NCI-H2196 (cell line): ENCODE results near the gene PTPN9.
"Not testable (repeated sequence)": the region's sequence is repeated elsewhere in the genome, so short reads cannot be mapped to it uniquely, and the experiment has no call there.

Experiments
- DNase-seq: peaks from one replicate; lab custom pipeline; 2025; ENCODE audit not compliant: unreplicated experiment; lab: John Stamatoyannopoulos, UW

PTPN9 gene

DNA sequence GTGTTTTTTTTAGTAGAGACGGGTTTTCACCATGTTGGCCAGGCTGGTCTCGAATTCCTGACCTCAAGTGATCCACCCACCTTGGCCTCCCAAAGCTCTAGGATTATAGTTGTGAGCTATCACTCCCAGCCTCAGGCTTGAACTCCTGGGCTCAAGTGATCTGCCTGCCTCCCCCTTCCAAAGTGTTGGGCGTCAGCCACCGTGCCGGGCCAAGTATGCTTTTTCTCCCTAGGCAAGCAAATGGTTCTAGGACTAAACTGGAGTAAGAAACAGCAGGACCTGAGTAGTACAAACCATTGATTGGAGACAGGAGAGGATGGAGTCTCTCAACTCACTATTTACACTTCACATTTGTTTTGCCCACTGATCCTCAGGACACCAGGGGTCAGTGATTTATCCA is 4.6 kb upstream of the PTPN9 start:
- no peak for DNase-seq

GRCh38 chr15:75582943-75583342 is 3.8 kb upstream of the PTPN9 start:
- DNase-seq: not testable (repeated sequence)

- DNase-seq: no peak
These were observed 755 bp downstream of the PTPN9 start for GRCh38 chr15:75578173-75578947.

GRCh38 chr15:75577401-75578172 is 1.5 kb downstream of the PTPN9 start:
- no peak for DNase-seq

DNA sequence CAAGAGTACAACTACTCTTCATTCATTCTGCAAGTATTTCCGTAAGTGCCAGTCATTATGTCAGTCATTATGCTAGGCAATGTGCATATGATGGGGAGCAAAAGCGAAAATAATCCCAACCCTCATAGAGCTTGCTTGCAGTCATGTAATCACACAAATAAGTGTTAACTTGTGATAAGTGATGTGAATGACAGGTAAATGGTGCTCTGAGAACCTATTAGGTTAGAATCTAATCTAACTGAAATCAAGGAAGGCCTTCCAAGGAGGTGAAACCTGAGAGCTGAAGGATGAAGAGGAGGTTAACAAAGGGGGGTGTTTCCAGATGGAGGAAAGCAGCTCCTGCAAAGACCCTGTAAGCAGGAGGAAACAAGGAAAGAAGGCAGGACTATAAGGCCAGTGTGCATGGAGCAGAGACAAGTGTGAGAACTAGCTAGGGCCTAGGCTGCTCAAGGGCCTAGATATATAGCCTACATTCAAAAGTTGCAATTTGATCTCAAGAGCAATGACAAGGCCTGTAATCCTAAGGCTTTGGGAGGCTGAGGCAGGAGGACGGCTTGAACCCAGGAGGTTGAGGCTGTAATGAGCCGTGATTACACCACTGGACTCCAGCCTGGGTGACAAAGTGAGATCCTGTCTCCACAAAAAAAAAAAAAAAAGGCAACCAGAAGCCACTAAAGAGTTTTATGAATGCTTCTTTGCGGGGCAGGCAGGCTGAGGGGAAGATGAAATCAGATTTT is 5.3 kb downstream of the PTPN9 start:
- DNase-seq: no peak

DNA sequence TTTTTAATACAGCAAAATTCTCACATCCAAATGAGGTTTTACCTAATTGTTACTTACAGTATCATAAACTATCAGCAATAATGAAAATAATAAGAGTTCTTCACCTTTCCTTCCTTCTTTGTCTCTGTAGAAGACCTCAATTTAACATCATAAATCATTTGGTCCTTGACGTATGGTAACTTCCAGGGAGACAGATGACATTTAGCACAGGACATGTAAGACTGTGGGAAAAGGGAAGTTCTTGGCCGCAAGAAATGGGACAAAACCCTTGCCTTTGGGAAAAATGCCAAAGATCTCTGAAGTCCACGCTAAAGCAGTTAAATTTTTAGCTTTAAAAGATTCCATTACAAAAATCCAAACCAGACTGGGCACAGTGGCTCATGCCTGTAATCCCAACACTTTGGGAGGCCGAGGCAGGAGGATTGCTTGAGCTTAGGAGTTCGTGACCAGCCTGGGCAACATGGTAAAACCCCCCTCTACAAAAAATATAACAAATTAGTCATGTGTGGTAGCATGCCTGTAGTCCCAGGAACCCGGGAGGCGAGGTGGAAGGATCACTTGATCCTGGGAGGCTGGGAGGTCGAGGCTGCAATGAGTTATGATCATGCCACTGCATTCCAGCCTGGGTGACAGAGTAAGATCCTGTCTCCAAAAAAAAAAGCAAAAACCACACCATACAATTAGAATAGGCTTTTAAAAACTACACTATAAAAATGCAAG is 8.8 kb downstream of the PTPN9 start:
- no peak for DNase-seq

- DNase-seq: no peak
These were observed 13.8 kb downstream of the PTPN9 start for GRCh38 chr15:75565062-75565970.

DNA sequence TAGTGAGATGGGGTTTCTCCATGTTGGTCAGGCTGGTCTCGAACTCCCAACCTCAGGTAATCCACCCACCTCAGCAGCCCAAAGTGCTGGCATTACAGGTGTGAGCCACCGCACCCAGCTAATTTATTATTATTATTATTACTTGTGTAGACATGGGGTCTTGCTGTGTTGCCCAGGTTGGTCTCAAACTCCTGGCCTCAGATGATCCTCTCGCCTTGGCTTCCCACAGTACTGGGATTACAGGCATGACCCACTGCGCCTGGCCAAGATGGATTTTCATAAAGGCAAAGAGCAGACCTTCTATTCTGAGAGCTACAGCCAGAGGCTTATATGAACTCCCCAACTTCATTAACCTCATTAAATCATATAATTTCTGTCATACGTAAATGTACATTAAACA is 17.2 kb downstream of the PTPN9 start:
- DNase-seq: no peak

DNA sequence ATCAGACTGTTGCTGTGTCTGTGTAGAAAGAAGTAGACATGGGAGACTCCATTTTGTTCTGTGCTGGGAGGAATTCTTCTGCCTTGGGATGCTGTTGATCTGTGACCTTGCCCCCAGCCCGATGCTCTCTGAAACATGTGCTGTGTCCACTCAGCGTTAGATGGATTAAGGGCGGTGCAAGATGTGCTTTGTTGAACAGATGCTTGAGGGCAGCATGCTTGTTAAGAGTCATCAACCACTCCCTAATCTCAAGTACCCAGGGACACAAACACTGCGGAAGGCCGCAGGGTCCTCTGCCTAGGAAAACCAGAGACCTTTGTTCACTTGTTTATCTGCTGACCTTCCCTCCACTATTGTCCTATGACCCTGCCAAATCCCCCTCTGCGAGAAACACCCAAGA is 19.8 kb downstream of the PTPN9 start:
- DNase-seq: not testable (repeated sequence)

DNA sequence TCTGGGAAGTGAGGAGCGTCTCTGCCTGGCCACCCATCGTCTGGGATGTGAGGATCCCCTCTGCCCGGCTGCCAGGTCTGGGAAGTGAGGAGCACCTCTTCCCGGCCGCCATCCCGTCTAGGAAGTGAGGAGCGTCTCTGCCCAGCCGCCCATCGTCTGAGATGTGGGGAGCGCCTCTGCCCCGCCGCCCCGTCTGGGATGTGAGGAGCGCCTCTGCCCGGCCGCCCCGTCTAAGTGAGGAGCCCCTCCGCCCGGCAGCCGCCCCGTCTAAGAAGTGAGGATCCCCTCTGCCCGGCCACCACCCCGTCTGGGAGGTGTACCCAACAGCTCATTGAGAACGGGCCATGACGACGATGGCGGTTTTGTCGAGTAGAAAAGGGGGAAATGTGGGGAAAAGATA is 20.2 kb downstream of the PTPN9 start:
- DNase-seq: not testable (repeated sequence)

DNA sequence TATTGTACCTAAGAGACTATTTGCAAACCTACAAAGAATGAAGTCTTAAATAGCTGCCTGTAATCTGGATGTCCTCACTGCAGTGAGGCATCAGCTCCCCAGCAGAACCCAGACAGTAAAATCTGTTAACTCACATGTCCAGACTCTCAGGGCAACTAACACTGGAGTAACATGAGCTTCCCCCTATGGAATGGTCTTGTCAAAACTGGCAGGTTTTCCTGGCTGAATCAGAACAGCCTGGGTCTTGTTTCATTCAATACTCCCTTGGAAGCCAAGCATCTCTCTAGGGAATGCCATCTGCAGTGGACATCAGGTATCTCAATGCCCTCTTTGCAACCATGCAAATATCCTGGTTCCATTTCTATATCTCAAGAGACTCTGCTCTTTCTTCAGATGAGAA is 24.4 kb downstream of the PTPN9 start:
- DNase-seq: no peak

DNA sequence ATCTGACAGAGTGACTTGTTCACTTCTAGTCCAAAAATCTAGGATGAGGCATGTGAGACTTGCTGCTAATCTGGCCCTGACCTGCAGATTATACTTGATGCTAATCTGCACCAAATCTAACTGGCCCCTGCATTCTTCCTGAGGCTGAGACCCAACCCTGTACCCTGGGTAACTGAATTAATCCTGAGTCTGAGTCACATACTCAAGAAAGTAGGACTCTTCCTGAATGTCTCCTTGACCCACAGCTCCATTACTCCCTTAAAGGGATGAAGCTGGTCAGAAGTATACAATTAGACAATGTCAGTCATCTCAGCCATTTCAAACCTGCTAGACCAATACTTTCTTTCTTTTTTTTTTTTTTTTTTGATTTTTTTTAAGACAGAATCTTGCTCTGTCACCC is 25.5 kb downstream of the PTPN9 start:
- no peak for DNase-seq

DNA sequence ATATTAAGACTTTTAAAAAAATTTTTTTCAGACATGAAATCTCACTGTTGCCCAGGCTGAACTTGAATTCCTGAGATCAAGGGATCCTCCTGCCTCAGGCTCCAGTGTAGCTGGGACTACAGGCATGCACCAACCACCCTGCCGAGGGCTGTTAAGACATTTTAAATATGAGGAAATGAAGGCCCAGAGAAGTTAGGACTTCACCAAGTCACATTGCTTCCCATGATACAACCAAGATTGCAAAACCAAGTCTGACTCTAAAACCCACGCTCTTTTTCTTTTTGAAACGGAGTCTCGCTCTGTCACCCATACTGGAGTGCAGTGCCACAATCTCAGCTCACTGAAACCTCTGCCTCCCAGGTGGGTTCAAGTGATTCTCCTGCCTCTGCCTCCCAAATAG is 28.0 kb downstream of the PTPN9 start:
- no peak for DNase-seq

GRCh38 chr15:75545064-75545463 is 34.1 kb downstream of the PTPN9 start:
- no peak for DNase-seq

GRCh38 chr15:75544359-75544758 is 34.8 kb downstream of the PTPN9 start:
- no peak for DNase-seq

GRCh38 chr15:75542949-75543545 is 36.1 kb downstream of the PTPN9 start:
- DNase-seq: not testable (repeated sequence)

- DNase-seq: no peak
These were observed 36.7 kb downstream of the PTPN9 start for GRCh38 chr15:75542386-75542797.

DNA sequence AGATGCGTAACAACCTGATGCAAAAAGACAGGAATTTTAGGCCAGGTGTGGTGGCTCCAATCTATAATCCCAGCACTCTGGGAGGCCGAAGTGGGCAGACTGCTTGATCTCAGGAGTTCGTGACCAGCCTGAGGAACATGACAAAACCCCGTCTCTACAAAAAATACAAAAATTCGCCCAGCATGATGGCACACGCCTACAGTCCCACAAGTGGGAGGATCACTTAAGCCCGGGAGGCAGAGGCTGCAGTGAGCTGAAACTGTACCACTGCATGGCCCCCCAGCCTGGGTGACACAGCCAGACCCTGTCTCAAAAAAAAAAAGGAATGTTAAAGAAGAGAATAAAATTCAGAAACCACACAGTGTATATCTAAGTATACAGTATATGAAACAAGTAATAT is 40.7 kb downstream of the PTPN9 start:
- no peak for DNase-seq

- no peak for DNase-seq
These were observed 45.2 kb downstream of the PTPN9 start for GRCh38 chr15:75533945-75534344.
